SU-DHL-6 (cell line): ENCODE results near the gene PLEKHM1.
"Not testable (repeated sequence)": the region's sequence is repeated elsewhere in the genome, so short reads cannot be mapped to it uniquely, and the experiment has no call there.

ENCODE experiments used
- EZH2phosphoT487 ChIP-seq: fragments of 200-600 bp; sonication (generic), shearing (Covaris generic); conservative IDR thresholded peaks from 2 replicates; pipeline ENCODE4 v1.6.1; 2018; ENCODE audit warnings: mild to moderate bottlenecking, antibody characterized with exemption, low read length, moderate library complexity, mixed read lengths
- TF ChIP-seq, protein P1 (sequence below): fragments of 200-600 bp; sonication (generic); IDR thresholded peaks from one replicate; pipeline ENCODE4 v1.5.1; 2017; ENCODE audit warnings: antibody characterized with exemption, mild to moderate bottlenecking, low read length, moderate library complexity; ENCODE audit not compliant: insufficient read depth, poor library complexity, severe bottlenecking

DNA sequence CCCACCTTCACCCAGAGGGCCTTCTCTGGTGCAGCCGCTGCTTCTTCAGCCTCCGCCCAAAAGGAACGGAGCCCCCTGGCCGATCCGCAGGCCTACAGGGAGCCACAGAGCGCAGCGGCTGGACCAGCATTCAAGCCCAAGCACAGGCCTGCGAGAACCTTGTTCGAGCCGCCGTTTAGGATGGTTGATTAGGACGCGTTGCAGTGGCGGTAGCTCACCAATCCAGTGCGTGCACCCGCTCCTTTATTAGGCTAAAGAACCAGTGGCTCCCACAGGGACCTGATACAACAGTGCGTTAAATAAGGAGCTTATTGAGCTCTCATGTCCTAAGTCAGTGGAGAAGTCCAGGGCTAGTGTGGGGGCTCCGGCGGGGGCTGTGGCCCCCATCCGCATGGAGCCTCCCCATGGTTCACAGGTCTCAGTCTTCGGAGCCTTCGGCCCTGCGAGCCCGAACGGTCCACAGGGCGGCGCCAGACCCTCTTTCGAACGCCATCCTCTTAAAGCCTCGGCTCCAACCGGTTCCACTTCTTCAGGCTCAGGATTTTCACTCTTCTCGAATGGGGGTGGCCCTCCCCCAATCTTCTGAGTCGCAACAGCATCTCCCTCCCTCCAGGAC, 10.7 kb upstream of the PLEKHM1 start:
- TF ChIP-seq, protein P1, sequence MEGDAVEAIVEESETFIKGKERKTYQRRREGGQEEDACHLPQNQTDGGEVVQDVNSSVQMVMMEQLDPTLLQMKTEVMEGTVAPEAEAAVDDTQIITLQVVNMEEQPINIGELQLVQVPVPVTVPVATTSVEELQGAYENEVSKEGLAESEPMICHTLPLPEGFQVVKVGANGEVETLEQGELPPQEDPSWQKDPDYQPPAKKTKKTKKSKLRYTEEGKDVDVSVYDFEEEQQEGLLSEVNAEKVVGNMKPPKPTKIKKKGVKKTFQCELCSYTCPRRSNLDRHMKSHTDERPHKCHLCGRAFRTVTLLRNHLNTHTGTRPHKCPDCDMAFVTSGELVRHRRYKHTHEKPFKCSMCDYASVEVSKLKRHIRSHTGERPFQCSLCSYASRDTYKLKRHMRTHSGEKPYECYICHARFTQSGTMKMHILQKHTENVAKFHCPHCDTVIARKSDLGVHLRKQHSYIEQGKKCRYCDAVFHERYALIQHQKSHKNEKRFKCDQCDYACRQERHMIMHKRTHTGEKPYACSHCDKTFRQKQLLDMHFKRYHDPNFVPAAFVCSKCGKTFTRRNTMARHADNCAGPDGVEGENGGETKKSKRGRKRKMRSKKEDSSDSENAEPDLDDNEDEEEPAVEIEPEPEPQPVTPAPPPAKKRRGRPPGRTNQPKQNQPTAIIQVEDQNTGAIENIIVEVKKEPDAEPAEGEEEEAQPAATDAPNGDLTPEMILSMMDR: not testable (repeated sequence)
- TF ChIP-seq EZH2phosphoT487: not testable (repeated sequence)
